Cortex of kidney (tissue), 1 donor: ENCODE data around the gene EPN3.

ENCODE experiments used
- DNase-seq: peaks from one replicate; lab custom pipeline; 2025; lab: John Stamatoyannopoulos, UW

EPN3 gene

GRCh38 chr17:50570032-50570431 is 37.5 kb downstream of the EPN3 start:
- no peak for DNase-seq

GRCh38 chr17:50570528-50570927 is 38.0 kb downstream of the EPN3 start:
- DNase-seq: no peak

GRCh38 chr17:50571681-50572080 is 39.1 kb downstream of the EPN3 start:
- DNase-seq: no peak

DNA sequence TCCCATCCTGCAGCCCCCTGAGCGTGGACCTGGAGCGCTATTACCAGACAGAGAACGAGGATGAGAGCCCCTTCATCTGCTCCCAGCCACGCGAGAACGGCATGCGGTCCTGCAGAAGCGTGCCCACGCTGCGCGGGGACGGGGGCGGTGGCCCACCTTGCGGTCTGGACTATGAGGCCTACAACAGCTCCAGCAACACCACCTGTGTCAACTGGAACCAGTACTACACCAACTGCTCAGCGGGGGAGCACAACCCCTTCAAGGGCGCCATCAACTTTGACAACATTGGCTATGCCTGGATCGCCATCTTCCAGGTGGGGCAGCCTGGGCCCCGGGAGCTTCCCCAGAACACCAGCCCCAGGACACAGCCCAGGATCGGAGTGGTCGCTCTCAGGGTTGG is 40.0 kb downstream of the EPN3 start:
- no peak for DNase-seq

GRCh38 chr17:50573866-50574611 is 41.5 kb downstream of the EPN3 start:
- DNase-seq: no peak

GRCh38 chr17:50575581-50576210 is 43.2 kb downstream of the EPN3 start:
- DNase-seq: no peak

DNA sequence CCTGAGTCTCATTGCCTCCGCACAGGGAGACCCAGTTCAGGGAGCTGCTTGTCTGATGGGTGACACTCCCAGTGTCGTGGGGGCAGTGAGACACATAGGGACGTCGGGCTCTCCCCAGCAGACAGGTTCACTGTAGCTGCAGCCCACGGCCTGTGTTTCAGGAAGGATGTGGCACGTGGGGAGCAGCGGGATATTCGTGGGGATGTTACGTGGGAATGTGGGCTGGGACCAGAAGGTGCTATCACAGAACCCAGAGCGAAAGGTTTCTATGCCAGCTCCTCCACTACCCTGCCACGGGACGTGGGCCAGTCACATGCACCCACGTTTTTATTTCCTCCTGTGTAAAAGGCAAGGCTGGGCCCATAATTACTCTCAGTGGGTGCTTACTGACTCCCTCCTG is 44.3 kb downstream of the EPN3 start:
- no peak for DNase-seq

DNA sequence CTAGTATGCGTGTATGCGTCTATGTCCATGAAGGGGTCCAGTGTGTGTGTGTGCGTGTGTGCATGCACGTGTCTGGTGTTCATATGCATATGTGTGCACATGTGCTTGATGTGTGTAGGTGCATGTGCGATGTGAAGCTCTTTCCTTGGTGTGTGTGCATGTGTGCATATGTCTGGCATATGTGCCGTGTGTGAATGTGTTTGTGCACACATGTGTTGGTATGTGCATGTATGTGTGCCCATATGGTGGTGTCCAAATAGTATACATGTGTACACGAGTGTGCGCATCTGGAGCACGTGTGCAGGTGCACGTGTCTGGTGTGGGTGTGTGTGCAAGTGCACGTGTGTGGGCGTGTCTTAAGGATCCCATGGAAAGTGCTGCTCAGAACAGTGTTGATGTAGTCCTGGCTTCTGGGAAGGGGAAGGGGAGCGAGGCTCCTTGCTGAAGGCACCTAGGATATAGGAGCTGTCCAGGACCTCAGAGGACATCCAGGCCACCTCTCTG is 45.0 kb downstream of the EPN3 start:
- no peak for DNase-seq

DNA sequence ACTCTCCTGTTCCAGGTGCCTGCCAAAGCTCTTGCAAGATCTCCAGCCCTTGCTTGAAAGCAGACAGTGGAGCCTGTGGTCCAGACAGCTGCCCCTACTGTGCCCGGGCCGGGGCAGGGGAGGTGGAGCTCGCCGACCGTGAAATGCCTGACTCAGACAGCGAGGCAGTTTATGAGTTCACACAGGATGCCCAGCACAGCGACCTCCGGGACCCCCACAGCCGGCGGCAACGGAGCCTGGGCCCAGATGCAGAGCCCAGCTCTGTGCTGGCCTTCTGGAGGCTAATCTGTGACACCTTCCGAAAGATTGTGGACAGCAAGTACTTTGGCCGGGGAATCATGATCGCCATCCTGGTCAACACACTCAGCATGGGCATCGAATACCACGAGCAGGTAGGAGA is 45.6 kb downstream of the EPN3 start:
- no peak for DNase-seq

GRCh38 chr17:50579399-50579798 is 46.9 kb downstream of the EPN3 start:
- DNase-seq: no peak

GRCh38 chr17:50580646-50581045 is 48.1 kb downstream of the EPN3 start:
- no peak for DNase-seq

- no peak for DNase-seq
These were observed 48.8 kb downstream of the EPN3 start for GRCh38 chr17:50581316-50581715.

- no peak for DNase-seq
These were observed 50.2 kb downstream of the EPN3 start for GRCh38 chr17:50582741-50583140.

GRCh38 chr17:50583641-50584040 is 51.1 kb downstream of the EPN3 start:
- no peak for DNase-seq

GRCh38 chr17:50584116-50584515 is 51.6 kb downstream of the EPN3 start:
- DNase-seq: no peak

DNA sequence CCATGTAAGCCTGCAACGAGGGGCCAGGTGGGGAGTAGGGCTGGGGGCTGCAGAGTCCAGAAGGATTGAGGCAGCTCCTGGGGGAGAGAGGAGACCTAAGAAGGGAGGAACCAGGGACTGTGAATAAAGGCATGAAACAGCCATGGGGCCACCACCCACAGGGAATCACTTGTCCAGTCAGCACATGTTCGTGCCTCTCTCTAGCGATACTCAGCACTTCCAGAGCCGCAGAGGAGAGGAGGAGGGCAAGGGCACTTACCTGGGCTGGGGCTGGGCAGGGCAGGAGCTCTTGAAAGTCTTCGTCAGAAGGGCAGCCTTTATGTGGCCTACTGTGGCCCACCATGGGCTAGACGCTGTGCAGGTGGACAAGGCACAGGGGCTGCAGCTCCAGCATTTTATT is 52.2 kb downstream of the EPN3 start:
- DNase-seq: no peak

GRCh38 chr17:50585346-50585745 is 52.8 kb downstream of the EPN3 start:
- no peak for DNase-seq

- DNase-seq: no peak
These were observed 53.4 kb downstream of the EPN3 start for GRCh38 chr17:50585891-50586290.

DNA sequence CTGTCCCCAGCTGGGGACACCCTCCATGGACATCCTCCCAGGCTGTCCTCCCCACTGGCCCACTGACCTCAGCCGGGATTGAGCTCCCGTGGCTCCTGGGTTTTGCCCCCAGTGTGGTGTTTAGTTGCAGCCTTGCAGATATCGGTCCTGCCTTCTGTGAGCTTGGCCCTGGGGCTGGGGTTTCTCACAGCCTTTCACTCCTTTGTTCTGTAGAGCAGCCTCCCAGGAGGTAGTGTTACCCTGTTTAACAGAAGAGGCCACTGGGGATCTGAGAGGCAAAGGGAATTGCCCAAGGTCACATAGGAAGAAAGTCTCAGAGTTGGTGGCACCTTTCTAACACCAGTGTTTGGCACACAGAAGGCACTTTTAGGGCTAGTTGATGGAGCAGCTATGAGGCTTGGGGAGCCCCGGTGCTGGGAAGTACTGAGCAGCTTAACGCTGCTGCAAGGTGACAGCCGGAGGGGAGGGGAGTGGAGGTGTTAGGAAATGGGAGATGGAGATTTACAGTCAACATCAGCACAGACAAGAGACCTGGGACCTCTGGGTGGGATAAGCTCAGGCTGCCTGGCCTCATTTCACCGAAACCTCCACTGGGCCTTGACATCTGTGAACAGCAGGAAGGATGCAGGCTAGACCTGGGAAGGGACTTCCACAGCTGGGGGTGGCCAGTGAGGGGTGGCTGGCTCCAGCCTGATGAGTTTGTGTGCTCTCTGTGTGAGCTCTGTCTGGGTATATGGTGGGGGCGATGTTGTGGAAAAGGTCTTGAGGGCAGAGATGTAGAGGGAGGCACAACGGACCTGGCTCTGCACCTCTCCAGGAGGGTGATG is 54.1 kb downstream of the EPN3 start:
- no peak for DNase-seq

DNA sequence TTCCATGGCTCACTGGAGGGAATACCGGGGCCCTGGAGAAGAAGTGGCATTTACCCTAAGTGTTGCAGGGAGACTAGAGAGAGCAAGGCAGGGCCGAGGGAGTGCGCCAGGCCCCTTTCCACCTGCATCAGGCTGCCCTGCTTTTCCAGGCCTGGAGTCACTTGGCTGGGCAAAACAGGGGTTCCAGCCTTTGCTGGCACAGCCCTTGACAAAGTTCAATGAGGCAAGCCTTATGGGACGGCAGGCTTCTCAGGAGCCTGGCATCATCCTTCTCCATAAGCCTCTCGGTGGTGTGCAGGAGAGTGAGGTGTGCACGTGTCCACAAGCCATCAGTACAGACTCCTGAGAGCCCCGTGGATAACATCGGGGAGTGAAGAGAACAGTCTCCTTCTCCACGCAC is 55.0 kb downstream of the EPN3 start:
- DNase-seq: no peak

DNA sequence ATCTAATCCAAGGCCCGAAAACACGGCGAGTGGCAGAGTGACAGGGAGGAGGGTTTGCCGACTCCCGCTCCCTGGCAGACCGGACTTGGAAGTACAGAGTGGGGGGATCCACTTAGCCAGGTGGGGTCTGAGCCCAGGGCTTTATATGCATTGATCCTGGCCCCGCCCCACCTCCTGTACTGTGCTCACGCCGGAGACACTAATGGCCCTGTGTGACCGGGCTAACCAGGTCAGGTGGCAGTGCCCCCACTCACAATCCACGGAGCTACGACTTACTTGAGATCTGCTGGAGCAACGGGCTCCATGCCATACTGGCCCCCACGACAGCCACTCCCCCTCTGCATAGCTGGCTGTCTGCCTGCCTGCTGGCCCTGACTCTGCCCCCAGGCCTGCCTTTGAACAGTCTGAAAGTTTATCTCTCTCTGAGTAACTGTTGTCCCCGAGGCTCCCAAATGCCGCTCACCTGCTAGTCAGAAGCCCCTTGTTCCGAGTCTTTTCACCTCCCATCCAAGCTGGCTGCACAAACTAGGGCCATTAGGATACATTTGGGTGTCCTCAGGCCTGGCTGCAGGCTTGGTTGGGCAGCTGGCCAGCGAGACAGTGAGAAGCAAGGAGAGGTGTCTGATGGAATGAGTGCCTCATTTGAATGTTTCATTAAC is 56.0 kb downstream of the EPN3 start:
- no peak for DNase-seq

DNA sequence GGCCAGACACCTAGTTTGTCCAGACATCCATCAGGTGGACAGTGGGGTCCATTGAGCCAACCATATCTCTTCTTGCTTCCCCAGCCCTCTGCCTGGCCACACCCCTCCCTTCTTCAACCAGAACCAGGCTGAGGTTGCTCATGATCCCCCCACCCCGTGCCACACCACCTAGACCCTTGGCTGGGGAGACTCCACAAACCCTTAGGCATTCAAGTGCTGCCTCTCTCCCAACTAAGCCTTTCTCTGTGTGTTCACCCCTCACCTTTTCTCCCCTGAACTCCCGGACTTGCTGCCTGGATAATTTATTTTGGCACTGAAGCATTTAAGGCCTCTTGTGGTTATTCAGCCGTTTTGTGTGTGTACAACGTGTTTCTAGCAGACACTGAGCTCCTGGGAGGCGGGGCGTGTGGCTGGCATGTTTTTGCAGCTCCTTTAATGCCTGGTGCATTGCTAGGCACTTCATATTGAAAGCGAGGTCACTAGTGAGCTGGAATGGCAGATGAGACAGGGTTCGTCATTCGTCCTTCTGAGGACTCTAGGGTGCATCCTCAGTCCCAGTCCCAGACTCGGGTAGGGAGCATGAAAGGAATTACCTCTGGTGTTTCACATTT is 56.7 kb downstream of the EPN3 start:
- no peak for DNase-seq
